Stimulated activated CD4-positive, alpha-beta T cell treated with anti-CD3 and anti-CD28 coated beads, Interleukin-2, amount 100 ng/mL, for 48 hours (primary cell): Measurements from ENCODE around the gene CNTLN.
"Not testable (repeated sequence)": the region's sequence is repeated elsewhere in the genome, so short reads cannot be mapped to it uniquely, and the experiment has no call there.

Experiments used
- DNase-seq, 2 donors: peaks; one replicate each; pipeline ENCODE4 v3.0.0-alpha.2; 2020

Gene CNTLN

DNA sequence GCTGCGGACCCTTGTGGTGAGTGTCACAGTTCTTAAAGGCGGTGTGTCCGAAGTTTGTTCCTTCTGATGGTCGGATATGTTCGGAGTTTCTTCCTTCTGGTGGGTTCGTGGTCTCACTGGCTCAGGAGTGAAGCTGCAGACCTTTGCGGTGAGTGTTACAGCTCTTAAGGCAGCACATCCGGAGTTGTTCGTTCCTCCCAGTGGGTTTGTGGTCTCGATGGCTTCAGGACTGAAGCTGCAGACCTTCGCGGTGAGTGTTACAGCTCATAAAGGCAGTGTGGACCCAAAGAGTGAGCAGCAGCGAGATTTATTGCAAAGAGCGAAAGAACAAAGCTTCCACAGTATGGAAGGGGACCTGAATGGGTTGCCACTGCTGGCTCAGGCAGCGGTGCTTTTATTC lies 42.7 kb downstream of the CNTLN start:
- not testable (repeated sequence) for DNase-seq

DNA sequence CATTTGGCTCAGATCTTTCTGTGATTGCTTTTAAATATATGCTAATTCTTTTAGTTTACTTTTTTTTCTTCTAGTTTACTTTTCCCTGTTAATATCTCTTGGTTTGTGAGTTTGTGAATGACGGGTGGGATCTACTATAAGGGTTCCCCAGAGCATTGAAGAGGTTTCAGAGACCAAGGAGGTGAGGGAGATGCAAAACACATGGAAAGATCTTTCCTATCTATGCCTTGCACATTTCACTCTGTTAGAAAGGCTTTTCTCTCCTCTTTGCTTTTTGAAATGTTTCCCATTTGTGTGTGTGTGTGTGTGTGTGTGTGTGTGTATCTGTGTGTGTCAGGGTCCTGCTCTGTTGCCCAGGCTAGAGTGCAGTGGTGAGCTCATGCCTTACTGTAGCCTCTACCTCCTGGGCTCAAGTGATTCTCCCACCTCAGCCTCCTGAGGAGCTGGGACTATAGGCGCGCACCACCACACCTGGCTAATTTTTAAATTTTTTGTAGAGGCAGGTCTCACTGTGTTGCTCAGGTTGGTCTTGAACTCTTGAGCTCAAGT lies 50.7 kb downstream of the CNTLN start:
- DNase-seq = no peak

DNA sequence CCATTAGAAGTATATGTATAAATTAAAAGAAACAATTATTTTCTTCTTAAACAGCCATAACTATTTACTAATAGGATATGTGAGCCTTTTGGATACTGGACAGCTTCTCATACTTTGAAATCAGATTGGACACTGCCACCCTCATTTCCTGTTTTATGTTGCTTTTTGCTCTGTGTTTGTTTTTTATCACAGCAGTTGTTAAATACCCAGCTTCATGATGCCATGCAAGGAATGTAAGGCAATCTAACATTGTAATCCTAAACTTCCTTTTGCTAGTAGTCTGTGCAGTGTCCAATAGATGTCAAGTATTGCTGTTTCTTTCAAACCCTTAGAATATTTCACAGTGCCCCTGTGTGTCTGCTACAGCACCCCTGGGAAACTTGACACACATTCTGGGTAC lies 56.2 kb downstream of the CNTLN start:
- no peak for DNase-seq

DNA sequence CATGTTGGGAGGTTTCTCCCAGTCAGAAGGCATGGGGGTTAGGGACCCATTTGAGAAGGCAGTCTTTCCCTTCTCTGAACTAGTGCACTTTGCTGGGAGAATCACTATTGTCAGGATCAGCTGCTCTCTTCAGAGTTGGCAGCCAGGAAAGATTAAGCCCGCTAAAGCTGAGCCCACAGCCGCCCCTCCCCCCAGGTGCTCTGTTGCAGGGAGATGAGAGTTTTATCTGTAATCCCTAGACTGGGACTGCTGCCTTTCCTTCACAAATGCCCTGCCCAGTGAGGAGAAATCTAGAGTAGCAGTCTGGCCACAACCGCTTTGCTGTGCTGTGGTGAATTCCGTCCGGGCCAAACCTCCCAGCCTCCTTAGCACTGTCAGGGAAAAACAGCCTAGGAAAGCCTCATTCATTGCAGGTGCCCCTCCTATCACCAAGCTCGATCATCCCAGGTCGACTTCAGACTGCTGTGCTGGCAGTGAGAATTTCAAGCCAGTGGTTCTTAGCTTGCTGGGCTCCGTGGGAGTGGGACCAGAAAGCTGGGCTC lies 69.8 kb downstream of the CNTLN start:
- DNase-seq = no peak

DNA sequence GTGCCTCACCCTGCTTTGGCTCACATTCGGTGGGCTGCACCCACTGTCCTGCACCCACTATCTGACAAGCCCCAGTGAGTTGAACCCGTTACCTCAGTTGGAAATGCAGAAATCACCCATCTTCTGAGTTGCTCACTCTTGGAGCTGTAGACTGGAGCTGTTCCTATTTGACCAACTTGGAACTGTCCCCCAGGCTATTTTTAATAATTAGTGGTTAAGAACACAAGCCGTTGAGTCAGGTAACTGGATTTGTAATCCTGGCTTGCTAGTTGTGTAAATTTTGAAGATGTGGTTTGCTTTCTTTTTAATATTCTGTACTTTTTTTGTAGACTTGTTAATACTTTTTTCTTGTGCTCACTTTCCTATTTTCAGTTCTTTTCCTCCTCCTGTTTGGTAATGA lies 81.2 kb downstream of the CNTLN start:
- no peak for DNase-seq

DNA sequence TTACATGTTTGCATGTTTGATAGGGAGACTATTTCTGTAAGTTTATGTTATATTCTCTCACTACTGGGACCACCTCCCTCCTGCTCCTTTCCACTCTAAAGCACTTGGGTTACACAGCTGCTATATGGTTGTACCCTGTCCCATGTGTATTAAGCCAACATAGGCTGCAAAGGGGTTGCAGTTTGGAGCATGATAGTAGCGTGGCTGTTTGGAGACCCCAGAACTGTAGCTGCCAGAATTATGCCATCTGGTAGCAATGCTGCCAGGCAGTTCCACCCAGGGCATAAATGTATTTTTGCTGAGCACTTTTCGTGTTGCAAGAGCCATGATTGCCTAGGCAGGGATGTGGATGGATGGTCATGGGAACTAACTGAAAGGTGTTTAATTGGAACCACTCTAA lies 81.8 kb downstream of the CNTLN start:
- no peak for DNase-seq

DNA sequence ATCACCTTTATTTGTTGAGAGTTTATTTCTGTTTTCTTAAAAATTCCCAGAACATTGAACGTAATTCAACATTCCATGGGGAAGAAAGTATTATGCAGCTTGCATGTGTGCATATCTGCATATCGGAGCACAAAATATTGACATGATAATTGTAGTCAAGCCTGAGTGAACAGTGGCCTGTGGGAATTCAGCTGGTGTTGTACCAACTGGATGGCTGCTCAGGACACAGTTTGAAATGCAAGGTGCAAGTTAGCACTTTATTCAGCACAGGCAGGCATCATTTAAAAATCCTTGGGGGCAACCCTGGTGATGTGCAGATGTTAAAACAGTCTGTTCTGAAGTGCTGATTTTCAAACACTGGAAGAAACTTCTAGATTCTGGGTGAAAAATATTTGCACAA lies 82.4 kb downstream of the CNTLN start:
- DNase-seq = no peak

DNA sequence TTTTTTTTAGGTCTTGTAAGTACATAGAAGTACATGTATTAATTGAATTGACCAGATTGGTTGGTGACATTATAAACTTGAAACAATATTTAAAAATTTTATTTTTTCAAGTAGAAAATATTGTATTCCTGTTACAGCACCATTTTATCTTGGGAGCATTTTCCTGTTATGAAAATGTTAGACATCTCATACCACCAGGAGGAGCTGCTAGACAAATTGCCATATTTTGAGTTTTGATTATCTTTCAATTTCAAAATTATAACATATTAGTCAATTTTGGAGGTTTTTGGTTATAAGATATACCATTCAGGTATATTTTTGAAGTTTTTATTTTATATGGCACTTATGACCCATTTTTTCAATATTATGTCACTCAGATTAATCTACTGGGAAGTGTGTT lies 84.4 kb downstream of the CNTLN start:
- no peak for DNase-seq

DNA sequence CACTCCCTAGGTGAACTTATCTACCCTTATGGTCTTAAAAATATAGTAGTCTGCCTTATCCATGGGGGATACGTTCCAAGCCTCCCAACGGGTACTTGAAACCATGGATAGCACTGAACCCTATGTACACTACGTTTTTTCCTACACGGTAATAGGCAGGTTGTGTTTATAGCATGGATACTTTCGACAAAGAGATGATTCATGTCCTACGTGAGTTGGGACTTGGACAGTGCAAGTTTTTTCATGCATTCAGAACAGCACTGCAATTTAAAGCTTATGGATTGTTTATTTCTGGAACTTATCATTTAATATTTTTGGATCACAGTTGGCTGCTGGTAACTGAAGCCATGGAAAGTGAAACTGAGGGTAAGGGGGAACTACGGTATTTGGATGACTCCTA lies 88.1 kb downstream of the CNTLN start:
- no peak for DNase-seq

DNA sequence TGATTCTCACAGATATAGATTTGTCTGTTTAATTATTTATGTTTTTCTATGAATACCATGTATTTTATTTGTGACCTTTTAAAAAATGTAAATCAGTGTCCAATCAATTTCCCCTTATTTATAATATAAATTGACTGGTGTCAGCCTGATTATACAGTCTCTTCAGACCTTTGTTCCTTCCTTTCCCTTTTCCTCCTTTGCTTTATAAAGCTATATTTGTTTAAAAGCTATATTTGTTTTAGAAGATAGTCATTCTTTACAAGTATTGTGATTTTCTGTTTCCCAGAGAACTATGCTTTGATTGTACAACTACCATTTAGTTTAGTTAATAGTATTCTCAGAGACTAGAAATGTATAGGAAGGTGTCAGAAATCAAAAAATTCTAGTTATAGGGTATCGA lies 90.6 kb downstream of the CNTLN start:
- DNase-seq = no peak

DNA sequence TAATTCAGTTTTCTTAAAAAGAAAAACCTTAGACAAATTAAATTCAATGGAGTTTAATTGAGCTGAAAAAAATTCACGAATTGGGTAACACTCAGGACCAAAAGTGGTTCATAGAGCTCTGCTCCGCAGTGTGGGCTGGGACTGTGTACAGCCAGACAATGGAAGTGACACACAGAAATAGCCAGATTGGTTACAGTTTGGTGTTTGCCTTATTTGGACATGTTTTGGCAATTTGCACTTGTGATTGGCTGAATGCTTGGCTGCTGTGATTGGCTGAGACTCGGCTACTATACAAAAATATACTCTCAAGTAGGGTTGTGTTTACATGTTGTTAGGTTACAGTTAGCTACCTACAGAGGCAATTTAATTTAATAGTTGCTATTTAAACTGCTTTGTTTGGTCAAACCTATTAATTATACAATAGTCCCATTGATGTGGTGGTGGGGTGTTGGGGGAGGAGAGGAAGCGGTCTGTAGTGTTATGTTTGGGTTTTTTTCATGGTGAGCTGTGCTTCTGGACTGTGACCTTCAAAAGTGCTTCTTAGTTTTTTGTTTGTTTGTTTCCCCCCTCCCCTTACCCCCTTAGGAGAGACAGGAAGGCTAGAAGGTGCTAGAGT lies 95.2 kb downstream of the CNTLN start:
- no peak for DNase-seq

DNA sequence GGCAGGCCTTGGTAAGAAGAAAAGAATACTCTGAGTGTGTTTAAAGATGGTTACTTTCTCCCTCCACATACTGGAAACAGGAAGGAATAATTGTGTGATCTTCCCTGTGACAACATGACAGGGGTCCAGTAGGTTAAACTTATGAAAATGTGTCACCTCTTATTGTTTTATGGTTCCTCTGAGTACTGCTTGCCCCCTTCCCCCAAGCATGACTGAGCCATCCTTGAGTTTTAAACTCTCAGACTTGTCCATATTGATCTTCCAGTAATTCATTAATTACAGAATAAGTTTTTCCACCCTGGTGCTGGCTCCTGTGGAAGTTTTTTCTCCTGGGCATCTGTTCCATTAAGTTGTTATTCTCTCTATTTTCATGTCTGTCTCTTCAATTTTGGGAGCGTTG lies 95.8 kb downstream of the CNTLN start:
- DNase-seq = no peak

DNA sequence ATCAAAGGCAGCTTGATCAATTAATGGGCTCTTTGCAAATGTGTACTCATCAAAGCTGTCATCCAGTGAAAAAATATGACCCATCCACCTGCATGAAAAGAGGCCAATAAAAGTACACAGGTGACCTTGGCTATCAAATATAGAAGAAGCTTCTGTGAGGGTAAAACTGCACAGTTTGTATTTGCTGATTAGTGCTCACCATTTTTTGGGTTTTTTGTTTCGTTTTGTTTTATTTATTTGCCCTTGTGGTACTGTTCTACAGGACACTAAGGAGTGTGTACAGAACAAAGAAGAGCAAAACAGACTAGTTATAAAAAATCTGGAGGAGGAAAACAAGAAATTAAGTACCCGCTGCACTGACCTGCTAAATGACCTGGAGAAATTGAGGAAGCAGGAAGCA lies 101.3 kb downstream of the CNTLN start:
- no peak for DNase-seq

DNA sequence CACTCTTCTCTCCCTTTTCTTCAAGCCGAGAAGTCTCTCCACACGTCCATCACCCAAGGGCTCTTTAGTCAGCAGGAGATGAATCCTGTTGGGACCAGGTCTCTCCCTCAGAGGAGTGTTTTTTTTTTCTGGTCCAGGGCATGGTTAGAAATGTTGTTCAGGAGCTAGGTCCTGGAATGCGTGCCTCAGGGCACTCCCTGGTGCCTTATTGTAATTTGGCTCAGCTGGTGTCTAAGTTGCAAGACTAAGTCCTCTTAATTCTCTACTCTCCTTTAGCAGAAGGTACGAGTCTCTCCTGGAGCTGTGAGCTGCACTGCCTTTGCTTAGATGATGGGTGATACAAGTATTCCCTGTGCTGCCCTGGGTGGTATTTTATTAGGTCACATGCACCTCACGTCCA lies 111.9 kb downstream of the CNTLN start:
- no peak for DNase-seq

DNA sequence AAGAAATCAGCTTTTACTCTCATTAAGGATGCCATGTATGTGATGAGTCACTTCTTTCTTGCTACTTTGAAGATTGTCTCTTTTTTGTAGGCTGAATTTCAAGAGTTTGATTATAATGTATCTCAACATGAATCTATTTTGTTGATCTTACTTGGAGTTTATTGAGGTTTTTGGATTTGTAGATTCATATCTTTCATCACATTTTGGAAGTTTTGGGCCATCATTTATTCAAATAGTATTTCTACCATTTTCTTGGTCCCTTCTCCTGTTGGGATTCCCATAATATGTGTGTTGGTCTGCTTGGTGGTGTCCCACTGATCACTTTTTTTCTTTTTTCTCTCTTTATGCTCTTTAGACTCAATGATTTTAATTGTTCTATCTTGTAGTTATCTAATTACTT lies 116.3 kb downstream of the CNTLN start:
- no peak for DNase-seq

DNA sequence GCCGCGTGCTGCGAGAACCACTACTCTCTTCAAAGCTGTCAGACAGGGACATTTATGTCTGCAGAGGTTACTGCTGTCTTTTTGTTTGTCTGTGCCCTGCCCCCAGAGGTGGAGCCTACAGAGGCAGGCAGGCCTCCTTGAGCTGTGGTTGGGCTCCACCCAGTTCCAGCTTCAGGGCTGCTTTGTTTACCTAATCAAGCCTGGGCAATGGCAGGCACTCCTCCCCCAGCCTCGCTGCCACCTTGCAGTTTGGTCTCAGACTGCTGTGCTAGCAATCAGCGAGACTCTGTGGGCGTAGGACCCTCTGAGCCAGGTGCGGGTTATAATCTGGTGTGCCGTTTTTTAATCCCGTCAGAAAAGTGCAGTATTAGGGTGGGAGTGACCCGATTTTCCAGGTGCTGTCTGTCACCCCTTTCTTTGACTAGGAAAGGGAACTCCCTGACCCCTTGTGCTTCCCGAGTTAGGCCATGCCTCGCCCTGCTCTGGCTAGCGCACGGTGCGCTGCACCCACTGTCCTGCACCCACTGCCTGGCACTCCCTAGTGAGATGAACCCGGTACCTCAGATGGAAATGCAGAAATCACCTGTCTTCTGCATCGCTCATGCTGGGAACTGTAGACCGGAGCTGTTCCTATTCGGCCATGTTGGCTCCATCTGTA lies 133.8 kb downstream of the CNTLN start:
- DNase-seq = not testable (repeated sequence)

DNA sequence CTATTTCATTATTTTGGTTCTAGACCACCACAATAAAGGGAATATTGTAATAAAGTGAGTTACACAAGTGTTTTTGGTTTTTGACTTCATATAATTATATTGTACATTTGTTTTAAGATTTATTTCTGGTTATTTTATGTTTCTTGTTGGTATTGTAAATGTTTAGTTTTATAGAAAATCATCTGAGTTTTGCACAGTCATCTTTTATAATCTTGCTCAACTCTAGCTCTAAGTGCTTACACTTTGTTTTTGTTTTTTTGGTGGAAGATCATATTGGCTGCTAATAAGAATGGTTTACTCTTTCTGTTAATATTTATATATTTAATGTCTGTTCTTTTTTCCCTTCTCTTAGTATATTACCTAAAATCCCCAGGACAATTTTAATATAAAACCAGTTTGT lies 135.0 kb downstream of the CNTLN start:
- no peak for DNase-seq

DNA sequence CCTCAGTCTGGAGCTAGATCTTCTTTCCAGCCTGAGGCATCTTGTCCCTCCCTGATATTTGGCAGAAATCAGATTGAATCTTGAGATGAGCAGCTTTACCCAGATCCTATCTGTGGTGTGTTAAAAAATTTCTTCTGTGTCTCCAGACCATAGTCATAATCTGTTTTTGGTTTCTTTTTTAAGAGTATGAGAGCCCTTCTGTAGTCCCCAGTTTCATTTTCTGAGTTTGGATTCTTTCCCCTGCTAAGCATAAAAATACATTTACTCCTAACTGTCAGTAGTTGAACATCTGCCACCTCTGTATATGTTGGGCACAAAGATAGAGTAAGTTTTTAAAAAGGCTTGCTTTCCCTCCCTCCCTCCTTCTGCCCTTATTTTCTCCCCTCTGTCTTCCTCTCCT lies 137.7 kb downstream of the CNTLN start:
- no peak for DNase-seq

DNA sequence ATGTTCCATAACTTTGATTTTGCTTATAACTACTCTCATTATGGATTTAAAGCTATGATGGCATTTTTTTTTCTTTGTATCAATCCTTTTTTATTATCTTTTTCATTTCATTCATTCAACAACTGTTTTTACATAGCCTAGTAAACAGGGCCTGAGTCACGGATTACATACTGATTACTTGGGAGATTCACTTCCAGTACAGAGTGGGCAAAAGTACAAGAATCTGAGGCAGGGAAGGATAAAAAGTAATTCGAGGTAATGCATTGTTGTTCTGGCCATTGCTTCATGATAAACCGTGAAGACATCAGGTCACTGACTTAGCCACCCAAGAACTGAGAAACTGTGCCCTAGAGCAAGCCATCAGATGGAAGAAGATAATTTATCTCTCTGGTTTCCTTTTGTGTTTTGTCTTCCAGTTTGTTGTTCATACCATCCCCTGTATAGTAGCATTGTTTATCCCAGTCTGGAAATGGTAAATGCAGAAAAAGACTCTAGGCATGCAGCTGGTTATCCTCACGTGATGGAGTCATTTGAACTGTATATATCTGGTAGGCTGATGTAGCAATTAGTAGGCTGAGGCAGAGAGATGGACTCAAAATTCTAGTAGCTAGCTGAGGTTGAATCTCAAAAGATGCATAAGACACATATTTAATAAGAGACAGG lies 145.6 kb downstream of the CNTLN start:
- no peak for DNase-seq

DNA sequence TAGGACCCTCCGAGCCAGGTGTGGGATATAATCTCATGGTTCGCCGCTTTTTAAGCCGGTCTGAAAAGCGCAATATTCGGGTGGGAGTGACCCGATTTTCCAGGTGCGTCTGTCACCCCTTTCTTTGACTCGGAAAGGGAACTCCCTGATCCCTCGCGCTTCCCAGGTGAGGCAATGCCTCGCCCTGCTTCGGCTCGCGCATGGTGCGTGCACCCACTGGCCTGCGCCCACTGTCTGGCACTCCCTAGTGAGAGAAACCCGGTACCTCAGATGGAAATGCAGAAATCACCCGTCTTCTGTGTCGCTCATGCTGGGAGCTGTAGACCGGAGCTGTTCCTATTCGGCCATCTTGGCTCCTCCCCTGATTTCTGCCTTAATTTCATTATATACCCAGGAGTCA lies 155.8 kb downstream of the CNTLN start:
- DNase-seq = not testable (repeated sequence)

DNA sequence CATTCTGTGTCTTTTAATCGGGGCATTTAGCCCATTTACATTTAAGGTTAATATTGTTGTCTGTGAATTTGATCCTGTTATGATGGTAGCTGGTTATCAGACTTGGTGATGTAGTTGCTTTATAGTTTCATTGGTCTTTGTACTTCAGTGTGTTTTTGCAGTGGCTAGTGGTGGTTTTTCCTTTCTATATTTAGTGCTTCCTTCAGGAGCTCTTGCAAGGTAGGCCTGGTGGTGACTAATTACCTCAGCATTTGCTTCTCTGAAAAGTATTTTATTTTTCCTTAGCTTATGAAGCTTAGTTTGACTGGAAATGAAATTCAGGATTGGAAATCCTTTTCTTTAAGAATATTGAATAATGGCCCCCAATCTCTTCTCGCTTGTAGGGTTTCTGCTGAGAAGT lies 156.9 kb downstream of the CNTLN start:
- no peak for DNase-seq

DNA sequence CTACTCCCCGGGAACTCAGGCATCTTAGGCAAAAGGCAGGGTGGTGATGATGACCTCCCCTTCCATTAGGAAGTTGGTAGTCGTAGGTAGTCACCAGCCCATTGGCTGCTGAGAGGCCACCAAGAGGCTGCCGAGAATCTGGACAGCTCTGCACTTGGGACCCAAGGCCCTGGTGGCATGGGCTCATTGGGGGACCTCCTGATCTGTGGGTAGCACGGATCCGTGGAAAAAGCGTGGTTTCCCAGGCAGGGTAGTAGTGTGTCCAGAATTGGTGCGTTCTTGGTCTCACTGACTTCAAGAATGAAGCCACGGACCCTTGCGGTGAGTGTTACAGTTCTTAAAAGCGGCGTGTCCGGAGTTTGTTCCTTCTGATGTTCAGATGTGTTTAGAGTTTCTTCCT lies 158.8 kb downstream of the CNTLN start:
- no peak for DNase-seq

DNA sequence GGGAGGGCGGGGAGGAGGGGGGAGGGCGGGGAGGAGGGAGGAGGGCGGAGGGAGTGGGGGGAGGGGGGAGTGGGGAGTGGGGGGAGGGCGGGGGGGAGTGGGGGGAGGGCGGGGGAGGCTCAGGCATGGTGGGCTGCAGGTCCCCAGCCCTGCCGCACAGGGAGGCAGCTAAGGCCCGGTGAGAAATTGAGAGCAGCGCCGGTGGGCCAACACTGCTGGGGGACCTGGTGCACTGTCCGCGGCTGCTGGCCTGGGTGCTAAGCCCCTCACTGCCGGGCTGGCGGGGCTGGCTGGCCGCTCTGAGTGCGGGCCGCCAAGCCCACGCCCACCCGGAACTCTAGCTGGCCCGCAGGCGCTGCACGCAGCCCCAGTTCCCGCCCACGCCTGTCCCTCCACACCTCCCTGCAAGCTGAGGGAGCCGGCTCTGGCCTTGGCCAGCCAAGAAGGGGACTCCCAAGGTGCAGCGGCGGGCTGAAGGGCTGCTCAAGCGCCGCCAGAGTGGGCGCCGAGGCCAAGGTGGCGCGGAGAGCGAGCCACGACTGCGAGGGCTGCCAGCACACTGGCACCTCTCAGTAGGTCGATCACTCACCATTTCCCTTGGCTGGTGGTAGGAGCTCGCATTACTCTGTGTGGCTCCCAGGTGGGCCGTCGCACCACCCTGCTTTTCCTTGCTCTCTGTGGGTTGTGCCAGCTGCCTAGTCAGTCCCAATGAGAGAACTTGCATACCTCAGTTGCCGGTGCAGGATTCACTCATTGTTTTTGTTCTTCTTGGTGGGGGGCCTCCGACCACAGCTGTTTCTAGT lies 160.2 kb downstream of the CNTLN start:
- DNase-seq = no peak
